Measurements from ENCODE around the gene SRXN1. TPM values are rescaled to one million over a fixed set of nuclear protein-coding genes. Genes with fewer than 3 reads are reported as not detected.
A peak's percentile ranks its signal among the peaks of the same experiment; 100 is the strongest.

The SRXN1 gene
- total and polyA plus RNA-seq, 9 of the 15 experiments (the other 6 are each of a cell fraction or from before 2014, with no cell fraction given), result 6.8 to 36.4 (median 21.6) TPM

DNA sequence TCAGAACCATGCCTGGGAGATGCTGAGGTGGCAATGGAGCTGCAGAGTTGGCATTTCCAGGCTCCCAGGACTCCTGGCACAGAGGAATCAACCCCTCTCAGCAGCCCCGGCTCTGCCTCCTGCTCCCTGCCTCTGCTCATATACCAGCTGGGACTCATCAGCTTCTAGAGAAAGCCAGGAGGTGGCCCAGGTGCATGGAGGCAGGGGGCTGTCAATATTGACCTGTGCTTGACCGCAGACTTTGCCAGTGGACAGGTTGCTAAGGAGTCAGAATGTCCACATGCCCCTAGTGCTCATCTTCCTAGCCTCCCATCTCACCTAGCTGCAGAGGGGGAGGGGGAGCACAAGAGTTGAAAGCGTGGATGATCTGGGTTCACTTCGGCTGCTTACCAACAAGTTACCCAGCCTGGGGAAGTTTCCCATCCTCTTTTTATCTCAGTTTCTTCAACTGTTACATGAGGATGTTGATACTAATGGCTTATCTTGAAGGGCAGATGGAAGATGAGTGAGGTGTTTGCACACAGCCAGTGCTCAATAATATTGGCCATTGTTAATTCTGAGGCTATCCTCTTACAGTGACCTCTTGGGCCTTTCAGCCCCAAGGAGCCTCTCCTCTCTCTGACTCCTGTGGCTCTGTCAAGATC is 31.8 kb upstream of the SRXN1 start (continued):
- TF ChIP-seq MTA2 (IDR thresholded peaks at IDR 0.05; ENCODE audit: low read depth) (peak; percentile 51), CSDE1 (IDR thresholded peaks at IDR 0.05) (no peak), ZNF586 (CRISPR knock-in tag; conservative IDR thresholded peaks at IDR 0.05) (no peak), SMARCA4 (IDR thresholded peaks at IDR 0.05) (peak; percentile 51; the same call in 1 of the 2 replicates), ZNF23 (CRISPR knock-in tag; IDR thresholded peaks at IDR 0.05) (no peak), NR2C1 (IDR thresholded peaks at IDR 0.05) (peak; percentile 81), NR2C1 (tag; IDR thresholded peaks at IDR 0.05) (peak; percentile 79), ZNF668 (CRISPR knock-in tag; IDR thresholded peaks at IDR 0.05) (no peak), MEIS2 (IDR thresholded peaks at IDR 0.05; ENCODE audit: partially characterized antibody) (peak; percentile 79), EP300 (IDR thresholded peaks at IDR 0.05; ENCODE audit: low read length) (peak; percentile 75), TCF3 (CRISPR knock-in tag; IDR thresholded peaks at IDR 0.05) (peak; percentile 86), NR2C2 (CRISPR knock-in tag; IDR thresholded peaks at IDR 0.05) (peak; percentile 87), NR2C2 (tag; IDR thresholded peaks at IDR 0.05) (peak; percentile 75; the same call in 1 of the 2 replicates), RAD21 (CRISPR knock-in tag; conservative IDR thresholded peaks at IDR 0.05 in 1 of 2, IDR thresholded peaks at IDR 0.05 in 1 of 2) (no peak), MCM7 (IDR thresholded peaks at IDR 0.05) (no peak), ATF7 (IDR thresholded peaks at IDR 0.05) (peak; percentile 10; the same call in 1 of the 2 replicates), TEAD4 (IDR thresholded peaks at IDR 0.05; ENCODE audit: low read length) (peak; percentile 71), TEAD4 (CRISPR knock-in tag; IDR thresholded peaks at IDR 0.05; ENCODE audit: borderline replicate concordance) (no peak), RB1 (IDR thresholded peaks at IDR 0.05; ENCODE audit: low read depth) (no peak), CCNT2 (IDR thresholded peaks at IDR 0.05; ENCODE audit: borderline replicate concordance, extremely low read depth, insufficient read length, low read depth, low read length) (peak; percentile 19), RFX1 (IDR thresholded peaks at IDR 0.05) (no peak), SOX6 (IDR thresholded peaks at IDR 0.05) (peak; percentile 74; the same call in 1 of the 2 replicates)
- TF ChIP-seq, protein P1, sequence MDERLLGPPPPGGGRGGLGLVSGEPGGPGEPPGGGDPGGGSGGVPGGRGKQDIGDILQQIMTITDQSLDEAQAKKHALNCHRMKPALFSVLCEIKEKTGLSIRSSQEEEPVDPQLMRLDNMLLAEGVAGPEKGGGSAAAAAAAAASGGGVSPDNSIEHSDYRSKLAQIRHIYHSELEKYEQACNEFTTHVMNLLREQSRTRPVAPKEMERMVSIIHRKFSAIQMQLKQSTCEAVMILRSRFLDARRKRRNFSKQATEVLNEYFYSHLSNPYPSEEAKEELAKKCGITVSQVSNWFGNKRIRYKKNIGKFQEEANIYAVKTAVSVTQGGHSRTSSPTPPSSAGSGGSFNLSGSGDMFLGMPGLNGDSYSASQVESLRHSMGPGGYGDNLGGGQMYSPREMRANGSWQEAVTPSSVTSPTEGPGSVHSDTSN (CRISPR knock-in tag; IDR thresholded peaks at IDR 0.05; ENCODE audit: low read depth), result no peak
- TF ChIP-seq, protein P1 (tag; conservative IDR thresholded peaks at IDR 0.05; ENCODE audit: low read depth), result 0 out of 2 replicates have a peak, but pooled peaks have one; percentile 15
- TF ChIP-seq, protein P2, sequence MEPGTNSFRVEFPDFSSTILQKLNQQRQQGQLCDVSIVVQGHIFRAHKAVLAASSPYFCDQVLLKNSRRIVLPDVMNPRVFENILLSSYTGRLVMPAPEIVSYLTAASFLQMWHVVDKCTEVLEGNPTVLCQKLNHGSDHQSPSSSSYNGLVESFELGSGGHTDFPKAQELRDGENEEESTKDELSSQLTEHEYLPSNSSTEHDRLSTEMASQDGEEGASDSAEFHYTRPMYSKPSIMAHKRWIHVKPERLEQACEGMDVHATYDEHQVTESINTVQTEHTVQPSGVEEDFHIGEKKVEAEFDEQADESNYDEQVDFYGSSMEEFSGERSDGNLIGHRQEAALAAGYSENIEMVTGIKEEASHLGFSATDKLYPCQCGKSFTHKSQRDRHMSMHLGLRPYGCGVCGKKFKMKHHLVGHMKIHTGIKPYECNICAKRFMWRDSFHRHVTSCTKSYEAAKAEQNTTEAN (CRISPR knock-in tag; IDR thresholded peaks at IDR 0.05), result no peak
- TF ChIP-seq, protein P3, sequence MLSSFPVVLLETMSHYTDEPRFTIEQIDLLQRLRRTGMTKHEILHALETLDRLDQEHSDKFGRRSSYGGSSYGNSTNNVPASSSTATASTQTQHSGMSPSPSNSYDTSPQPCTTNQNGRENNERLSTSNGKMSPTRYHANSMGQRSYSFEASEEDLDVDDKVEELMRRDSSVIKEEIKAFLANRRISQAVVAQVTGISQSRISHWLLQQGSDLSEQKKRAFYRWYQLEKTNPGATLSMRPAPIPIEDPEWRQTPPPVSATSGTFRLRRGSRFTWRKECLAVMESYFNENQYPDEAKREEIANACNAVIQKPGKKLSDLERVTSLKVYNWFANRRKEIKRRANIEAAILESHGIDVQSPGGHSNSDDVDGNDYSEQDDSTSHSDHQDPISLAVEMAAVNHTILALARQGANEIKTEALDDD (IDR thresholded peaks at IDR 0.05), result peak; percentile 77

Data from K562 (cell line).